Ishikawa (cell line): ENCODE measurements around the gene TXNIP.

Experiments
- CEBPB ChIP-seq: IDR thresholded peaks from 2 replicates; pipeline ENCODE4 v1.6.1; 2012
- CREB1 ChIP-seq: IDR thresholded peaks from 2 replicates; pipeline ENCODE4 v1.6.1; 2012; ENCODE audit warnings: low read depth
- EGR1 ChIP-seq: IDR thresholded peaks from 2 replicates; pipeline ENCODE4 v1.6.1; 2012
- EP300 ChIP-seq: IDR thresholded peaks from 2 replicates; pipeline ENCODE4 v1.6.1; 2012; ENCODE audit warnings: borderline replicate concordance
- FOXM1 ChIP-seq: IDR thresholded peaks from 2 replicates; pipeline ENCODE4 v1.6.1; 2012; ENCODE audit warnings: low read depth, borderline replicate concordance
- MAX ChIP-seq: IDR thresholded peaks from 2 replicates; pipeline ENCODE4 v1.6.1; 2012
- NFIC ChIP-seq: IDR thresholded peaks from 2 replicates; pipeline ENCODE4 v1.6.1; 2012
- RAD21 ChIP-seq: IDR thresholded peaks from 2 replicates; pipeline ENCODE4 v1.6.1; 2012; ENCODE audit warnings: low read depth
- REST ChIP-seq: IDR thresholded peaks from 2 replicates; pipeline ENCODE4 v1.6.1; 2012; ENCODE audit warnings: low read depth, mild to moderate bottlenecking
- TAF1 ChIP-seq: IDR thresholded peaks from 2 replicates; pipeline ENCODE4 v1.6.1; 2012; ENCODE audit warnings: low read depth, mild to moderate bottlenecking
- TCF12 ChIP-seq: IDR thresholded peaks from 2 replicates; pipeline ENCODE4 v1.6.1; 2012; ENCODE audit warnings: low read depth
- TEAD4 ChIP-seq: IDR thresholded peaks from 2 replicates; pipeline ENCODE4 v1.6.1; 2012
- USF1 ChIP-seq: IDR thresholded peaks from 2 replicates; pipeline ENCODE4 v1.6.1; 2012
- YY1 ChIP-seq: IDR thresholded peaks from 2 replicates; pipeline ENCODE4 v1.6.1; 2012; ENCODE audit warnings: low read depth
- ZBTB7A ChIP-seq: IDR thresholded peaks from 2 replicates; pipeline ENCODE4 v1.6.1; 2012; ENCODE audit warnings: low read depth

Gene TXNIP

GRCh38 chr1:145967288-145967687 is 29.1 kb downstream of the TXNIP start:
- TF ChIP-seq USF1: no peak
- no peak for TF ChIP-seq TCF12
- TF ChIP-seq EGR1: no peak
- TF ChIP-seq FOXM1: no peak
- no peak for TF ChIP-seq YY1
- no peak for TF ChIP-seq TAF1
- no peak for TF ChIP-seq TEAD4
- no peak for TF ChIP-seq MAX
- no peak for TF ChIP-seq CEBPB
- TF ChIP-seq ZBTB7A: no peak
- TF ChIP-seq CREB1: no peak
- no peak for TF ChIP-seq REST
- TF ChIP-seq RAD21: no peak
- TF ChIP-seq NFIC: no peak
- TF ChIP-seq EP300: no peak

GRCh38 chr1:145965119-145965744 is 31.1 kb downstream of the TXNIP start:
- no peak for TF ChIP-seq RAD21
- TF ChIP-seq NFIC: no peak
- TF ChIP-seq MAX: no peak
- TF ChIP-seq YY1: no peak
- no peak for TF ChIP-seq TCF12
- no peak for TF ChIP-seq CEBPB
- no peak for TF ChIP-seq CREB1
- TF ChIP-seq EGR1: no peak
- no peak for TF ChIP-seq USF1
- no peak for TF ChIP-seq TAF1
- no peak for TF ChIP-seq FOXM1
- TF ChIP-seq ZBTB7A: no peak
- no peak for TF ChIP-seq TEAD4

GRCh38 chr1:145964328-145965118 is 31.9 kb downstream of the TXNIP start, which contains the start of the genes ANKRD34A and POLR3GL:
Gene ANKRD34A, minus strand, starts transcription at chr1:145964575. Its CDS starts 2,816 bp downstream, at chr1:145961759.
Gene POLR3GL, plus strand, starts transcription at chr1:145964690. Its CDS starts 10,176 bp downstream, at chr1:145974866.
- TF ChIP-seq TAF1 (peak; percentile 53; the same call in 1 of the 2 replicates), YY1 (peak; percentile 11; the same call in 1 of the 2 replicates), RAD21 (no peak), CREB1 (no peak; the same call in 1 of the 2 replicates), MAX (0 out of 2 replicates have a peak, but pooled peaks have one; percentile 22)

- no peak for TF ChIP-seq RAD21
- TF ChIP-seq EP300: no peak
- no peak for TF ChIP-seq TCF12
- TF ChIP-seq NFIC: no peak
- TF ChIP-seq YY1: no peak
- TF ChIP-seq TAF1: no peak
- TF ChIP-seq USF1: no peak
- TF ChIP-seq ZBTB7A: no peak
- TF ChIP-seq FOXM1: no peak
- TF ChIP-seq TEAD4: no peak
- no peak for TF ChIP-seq MAX
- TF ChIP-seq REST: no peak
- no peak for TF ChIP-seq CEBPB
- TF ChIP-seq CREB1: no peak
These were observed 32.9 kb downstream of the TXNIP start for GRCh38 chr1:145963265-145964019.
